Measurements from ENCODE around the gene PSMC4. TPM values are rescaled to one million over a fixed set of nuclear protein-coding genes. Genes with fewer than 3 reads are reported as not detected.

PSMC4 gene
- polyA plus RNA-seq, 3 donors: 67.0 to 85.8 (median 79.6) TPM

DNA sequence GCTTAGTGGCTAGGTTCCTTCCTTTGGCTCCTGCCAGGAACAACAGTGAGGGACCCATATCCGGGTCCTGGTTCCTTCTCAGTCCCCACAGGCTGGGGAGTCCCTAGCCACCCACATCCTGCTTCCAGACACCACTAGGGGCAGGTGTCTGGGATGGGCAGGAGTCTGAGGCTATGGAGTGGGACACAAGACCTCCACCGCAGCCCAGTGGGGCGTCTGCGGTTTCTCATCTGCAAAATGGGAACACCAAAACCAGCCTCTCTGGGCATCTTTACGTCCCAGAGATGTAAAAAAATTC, 35.7 kb upstream of the PSMC4 start:
- H3K27me3 ChIP-seq (ENCODE audit: control insufficient read depth in 2 of 2, insufficient read depth in 2 of 2, low read length in 2 of 2): peaks cover 40 to 86% of the 10 kb centered on the region in 2 donors
- peaks cover 13 to 28% (median 21%) of the 10 kb centered on the region in 7 donors for H3K9me3 Mint-ChIP-seq
- H3K4me1 Mint-ChIP-seq: peaks cover 41% of the 10 kb centered on the region
- no peaks in the 10 kb centered on the region for H3K36me3 ChIP-seq (replicated peaks in 1 of 2; ENCODE audit: control insufficient read depth in 1 of 2, insufficient read depth in 2 of 2, low read length in 2 of 2)
- H3K36me3 Mint-ChIP-seq: peaks cover 7 to 13% of the 10 kb centered on the region in 2 donors
- peaks cover 82 to 98% (median 92%) of the 10 kb centered on the region in 3 donors for H3K27me3 Mint-ChIP-seq (ENCODE audit: low read depth in 3 of 3)
- peaks cover 33 to 57% of the 10 kb centered on the region in 2 donors for H3K4me1 ChIP-seq (ENCODE audit: control insufficient read depth in 1 of 2, insufficient read depth in 2 of 2, low read length in 2 of 2)
- intact Hi-C loops (cut with micrococcal nuclease): no loop called here
- H2AFZ ChIP-seq (ENCODE audit: insufficient read depth, low read depth, low read length, poor library complexity, severe bottlenecking): no peak overlapping the region
- H3K9ac ChIP-seq (ENCODE audit: insufficient read depth, low read length, poor library complexity, severe bottlenecking): no peak overlapping the region
- H3K4me2 ChIP-seq (replicated peaks; ENCODE audit: extremely low read depth, low read length, poor library complexity, severe bottlenecking): no peak overlapping the region
- H4K20me1 ChIP-seq (ENCODE audit: insufficient read depth, low read length): no peaks in the 10 kb centered on the region
- H3K27ac ChIP-seq (ENCODE audit: low read depth in 1 of 2, low read length in 2 of 2): no peak overlapping the region
- peak overlapping the region in 1 of 2 donors; percentile 83 for H3K4me3 Mint-ChIP-seq
- no peak overlapping the region for H3K4me3 ChIP-seq (replicated peaks in 1 of 3; ENCODE audit: low read depth in 2 of 3, low read length in 3 of 3)
- no peaks in the 10 kb centered on the region for H3K79me2 ChIP-seq (ENCODE audit: insufficient read depth, low read length)
- H3K9me3 ChIP-seq (replicated peaks in 1 of 2; ENCODE audit: control insufficient read depth in 1 of 2, insufficient read depth in 1 of 2, low read length in 2 of 2): peaks cover 9 to 19% of the 10 kb centered on the region in 2 donors
- WGBS (ENCODE audit: insufficient coverage): 100% methylated on average over 2 of the region's 5 CpGs
- DNase-seq: no peak
- TF ChIP-seq, protein P1, sequence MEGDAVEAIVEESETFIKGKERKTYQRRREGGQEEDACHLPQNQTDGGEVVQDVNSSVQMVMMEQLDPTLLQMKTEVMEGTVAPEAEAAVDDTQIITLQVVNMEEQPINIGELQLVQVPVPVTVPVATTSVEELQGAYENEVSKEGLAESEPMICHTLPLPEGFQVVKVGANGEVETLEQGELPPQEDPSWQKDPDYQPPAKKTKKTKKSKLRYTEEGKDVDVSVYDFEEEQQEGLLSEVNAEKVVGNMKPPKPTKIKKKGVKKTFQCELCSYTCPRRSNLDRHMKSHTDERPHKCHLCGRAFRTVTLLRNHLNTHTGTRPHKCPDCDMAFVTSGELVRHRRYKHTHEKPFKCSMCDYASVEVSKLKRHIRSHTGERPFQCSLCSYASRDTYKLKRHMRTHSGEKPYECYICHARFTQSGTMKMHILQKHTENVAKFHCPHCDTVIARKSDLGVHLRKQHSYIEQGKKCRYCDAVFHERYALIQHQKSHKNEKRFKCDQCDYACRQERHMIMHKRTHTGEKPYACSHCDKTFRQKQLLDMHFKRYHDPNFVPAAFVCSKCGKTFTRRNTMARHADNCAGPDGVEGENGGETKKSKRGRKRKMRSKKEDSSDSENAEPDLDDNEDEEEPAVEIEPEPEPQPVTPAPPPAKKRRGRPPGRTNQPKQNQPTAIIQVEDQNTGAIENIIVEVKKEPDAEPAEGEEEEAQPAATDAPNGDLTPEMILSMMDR (IDR thresholded peaks at IDR 0.05): no peak
- H3K27ac Mint-ChIP-seq: no peak overlapping the region

DNA sequence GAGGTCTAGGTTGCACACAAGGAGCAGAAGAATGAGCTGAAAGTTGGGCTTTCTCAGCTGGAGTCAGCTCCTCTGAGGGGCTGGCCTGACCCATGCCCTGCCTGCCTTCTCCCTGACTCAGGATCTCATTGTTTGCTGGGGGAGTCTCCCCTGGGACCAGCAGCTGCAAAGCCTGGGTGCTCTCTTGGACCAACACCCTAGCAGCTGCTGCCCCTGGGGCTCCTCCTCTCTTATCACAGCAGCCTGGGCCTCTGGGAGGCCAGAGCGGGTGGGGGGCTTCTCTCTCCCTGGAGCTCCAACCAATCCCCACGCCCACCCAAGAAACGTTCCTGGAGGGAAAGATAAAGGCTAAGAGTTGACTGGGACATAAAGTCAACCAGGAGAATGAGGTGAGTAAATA, 34.9 kb upstream of the PSMC4 start:
- WGBS (ENCODE audit: insufficient coverage): no CpG with 5 or more reads among the region's 3 CpGs
- intact Hi-C loops (cut with micrococcal nuclease): no loop called here
- no peaks in the 10 kb centered on the region for H3K36me3 ChIP-seq (replicated peaks in 1 of 2; ENCODE audit: control insufficient read depth in 1 of 2, insufficient read depth in 2 of 2, low read length in 2 of 2)
- H3K27me3 ChIP-seq (ENCODE audit: control insufficient read depth in 2 of 2, insufficient read depth in 2 of 2, low read length in 2 of 2): peaks cover 42 to 86% of the 10 kb centered on the region in 2 donors
- Mint-ChIP-seq H3K9me3 (peaks cover 15 to 36% (median 27%) of the 10 kb centered on the region in 7 donors), H3K36me3 (peaks cover 12 to 20% of the 10 kb centered on the region in 2 donors), H3K27ac (peak overlapping the region in 1 of 7 donors; percentile 72), H3K27me3 (ENCODE audit: low read depth in 3 of 3) (peaks cover 81 to 98% (median 92%) of the 10 kb centered on the region in 3 donors), H3K4me3 (peak overlapping the region in 1 of 2 donors; percentile 83), H3K4me1 (peaks cover 48% of the 10 kb centered on the region)
- H3K9me3 ChIP-seq (replicated peaks in 1 of 2; ENCODE audit: control insufficient read depth in 1 of 2, insufficient read depth in 1 of 2, low read length in 2 of 2): peaks cover 10 to 21% of the 10 kb centered on the region in 2 donors
- no peak overlapping the region for H3K9ac ChIP-seq (ENCODE audit: insufficient read depth, low read length, poor library complexity, severe bottlenecking)
- H3K4me2 ChIP-seq (replicated peaks; ENCODE audit: extremely low read depth, low read length, poor library complexity, severe bottlenecking): no peak overlapping the region
- TF ChIP-seq, protein P1 (IDR thresholded peaks at IDR 0.05): no peak
- no peak overlapping the region for H2AFZ ChIP-seq (ENCODE audit: insufficient read depth, low read depth, low read length, poor library complexity, severe bottlenecking)
- no peaks in the 10 kb centered on the region for H4K20me1 ChIP-seq (ENCODE audit: insufficient read depth, low read length)
- H3K79me2 ChIP-seq (ENCODE audit: insufficient read depth, low read length): no peaks in the 10 kb centered on the region
- no peak overlapping the region for H3K4me3 ChIP-seq (replicated peaks in 1 of 3; ENCODE audit: low read depth in 2 of 3, low read length in 3 of 3)
- H3K27ac ChIP-seq (ENCODE audit: low read depth in 1 of 2, low read length in 2 of 2): no peak overlapping the region
- peaks cover 37 to 64% of the 10 kb centered on the region in 2 donors for H3K4me1 ChIP-seq (ENCODE audit: control insufficient read depth in 1 of 2, insufficient read depth in 2 of 2, low read length in 2 of 2)
- no peak for DNase-seq

Data from CD14-positive monocyte (primary cell).